IMR-90 (cell line): ENCODE results near the gene TARDBP. TPM values are rescaled to one million over a fixed set of nuclear protein-coding genes. Genes with fewer than 3 reads are reported as not detected.
A peak's percentile ranks its signal among the peaks of the same experiment; 100 is the strongest.

Experiments
- ATAC-seq: fragments of 200-7000 bp; cut with Tn5 transposase; 2 replicates; pipeline ENCODE4 v1.9.1; 2020; ENCODE audit warnings: low read depth, mild to moderate bottlenecking, moderate library complexity
- BruUV-seq: library from RNA; stranded (reverse); fragments of 400-500 nt; replicated peaks from 2 replicates; lab custom pipeline; 2021; lab: Mats Ljungman, UMichigan
- CTCF ChIA-PET: fragments of 300-600 bp; formaldehyde crosslinking; extraction: SDS; loops from one replicate; lab custom pipeline; 2021; ENCODE audit warnings: antibody characterized with exemption; lab: Yijun Ruan, JAX
- POLR2A ChIA-PET: fragments of 300-600 bp; sonication (Branson Sonifier 250); formaldehyde crosslinking; loops from one replicate; lab custom pipeline; 2022; ENCODE audit warnings: antibody characterized with exemption; ENCODE audit not compliant: unreplicated experiment; lab: Charles Lee
- DNase-seq: peaks from one replicate; pipeline ENCODE4 v3.0.0; 2013
- H2AFZ ChIP-seq: replicated peaks from 2 replicates; pipeline ENCODE3; 2013; ENCODE audit warnings: low read length, mild to moderate bottlenecking; ENCODE audit not compliant: poor library complexity
- H2AK5ac ChIP-seq: 2 replicates; pipeline ENCODE4 v1.6.1; 2013; ENCODE audit warnings: low read depth, low read length, inconsistent platforms
- H2AK9ac ChIP-seq: replicated peaks from 2 replicates; pipeline ENCODE3; 2013; ENCODE audit warnings: mild to moderate bottlenecking, low read depth, low read length, moderate library complexity; ENCODE audit not compliant: poor library complexity
- H2BK120ac ChIP-seq: 2 replicates; pipeline ENCODE4 v1.6.1; 2013; ENCODE audit warnings: low read depth, low read length, inconsistent platforms
- H2BK15ac ChIP-seq: 3 replicates; pipeline ENCODE4 v1.6.1; 2013; ENCODE audit warnings: low read depth, low read length, inconsistent platforms
- H2BK20ac ChIP-seq: 2 replicates; pipeline ENCODE4 v1.6.1; 2013; ENCODE audit warnings: low read depth, mild to moderate bottlenecking, inconsistent platforms, low read length, moderate library complexity
- H2BK5ac ChIP-seq: 2 replicates; pipeline ENCODE4 v1.6.1; 2013; ENCODE audit warnings: mild to moderate bottlenecking, low read depth, low read length, inconsistent platforms; ENCODE audit not compliant: poor library complexity, severe bottlenecking
- H3K14ac ChIP-seq: replicated peaks from 2 replicates; pipeline ENCODE4 v1.6.1; 2013; ENCODE audit warnings: low read depth, low read length, inconsistent platforms
- H3K18ac ChIP-seq: 2 replicates; pipeline ENCODE4 v1.6.1; 2013; ENCODE audit warnings: low read depth, low read length, control low read depth
- H3K23ac ChIP-seq: 2 replicates; pipeline ENCODE4 v1.6.1; 2013; ENCODE audit warnings: low read depth, low read length, inconsistent platforms
- H3K27ac ChIP-seq: 2 replicates; pipeline ENCODE4 v1.5.1; 2013; ENCODE audit warnings: mild to moderate bottlenecking, control low read depth, low read length; ENCODE audit not compliant: insufficient read depth
- H3K27me3 ChIP-seq: 2 replicates; pipeline ENCODE4 v1.6.1; 2013; ENCODE audit warnings: low read length; ENCODE audit not compliant: control insufficient read depth, insufficient read depth
- H3K36me3 ChIP-seq: 2 replicates; pipeline ENCODE4 v1.6.1; 2013; ENCODE audit warnings: low read length, mixed read lengths; ENCODE audit not compliant: control insufficient read depth, insufficient read depth
- H3K4ac ChIP-seq: 2 replicates; pipeline ENCODE4 v1.6.1; 2013; ENCODE audit warnings: low read depth, low read length, inconsistent platforms
- H3K4me1 ChIP-seq: 2 replicates; pipeline ENCODE4 v1.6.1; 2013; ENCODE audit warnings: low read length, mixed read lengths; ENCODE audit not compliant: control insufficient read depth, insufficient read depth
- H3K4me2 ChIP-seq: 2 replicates; pipeline ENCODE4 v1.6.1; 2013; ENCODE audit warnings: low read depth, mild to moderate bottlenecking, control low read depth, low read length, moderate library complexity
- H3K4me3 ChIP-seq: 2 replicates; pipeline ENCODE4 v1.5.1; 2013; ENCODE audit warnings: low read depth, mild to moderate bottlenecking, control low read depth, low read length, moderate library complexity; ENCODE audit not compliant: insufficient read depth
- H3K56ac ChIP-seq: 2 replicates; pipeline ENCODE4 v1.6.1; 2013; ENCODE audit warnings: low read length, inconsistent platforms; ENCODE audit not compliant: insufficient read depth; ENCODE audit errors: extremely low read depth
- H3K79me1 ChIP-seq, 2 experiments: 2 replicates each; pipeline ENCODE4 v1.6.1; 2013; ENCODE audit warnings: low read length in 2 of 2, inconsistent platforms in 1 of 2, low read depth in 1 of 2
- H3K9ac ChIP-seq: 2 replicates; pipeline ENCODE4 v1.6.1; 2013; ENCODE audit warnings: low read depth, low read length, control low read depth
- H3K9me1 ChIP-seq: 2 replicates; pipeline ENCODE4 v1.6.1; 2013; ENCODE audit warnings: low read length, inconsistent platforms; ENCODE audit not compliant: insufficient read depth
- H3K9me3 ChIP-seq: 2 replicates; pipeline ENCODE4 v1.6.1; 2013; ENCODE audit warnings: low read length; ENCODE audit not compliant: control insufficient read depth, insufficient read depth
- H4K20me1 ChIP-seq: 2 replicates; pipeline ENCODE4 v1.6.1; 2013; ENCODE audit warnings: low read length, inconsistent platforms; ENCODE audit not compliant: insufficient read depth
- H4K5ac ChIP-seq: 2 replicates; pipeline ENCODE4 v1.6.1; 2013; ENCODE audit warnings: mild to moderate bottlenecking, low read depth, low read length, control low read depth
- H4K8ac ChIP-seq, 2 experiments: 2 replicates each; pipeline ENCODE4 v1.6.1; 2013; ENCODE audit warnings: low read depth in 2 of 2, low read length in 2 of 2, control low read depth in 1 of 2, inconsistent platforms in 1 of 2
- H4K91ac ChIP-seq: 2 replicates; pipeline ENCODE4 v1.6.1; 2013; ENCODE audit warnings: low read depth, low read length, inconsistent platforms; ENCODE audit not compliant: insufficient read depth
- BHLHE40 ChIP-seq: fragments of 150-350 bp; IDR thresholded peaks from 2 replicates; pipeline ENCODE4 v1.6.1; 2016; ENCODE audit warnings: mild to moderate bottlenecking, low read depth, low read length
- CEBPB ChIP-seq: IDR thresholded peaks from 2 replicates; pipeline ENCODE4 v1.6.1; 2012; ENCODE audit warnings: low read depth, low read length, improper control_type of control experiment
- CHD1 ChIP-seq: IDR thresholded peaks from 2 replicates; pipeline ENCODE4 v1.6.1; 2012; ENCODE audit warnings: low read depth, low read length, improper control_type of control experiment
- CTCF ChIP-seq: conservative IDR thresholded peaks from 2 replicates; pipeline ENCODE4 v1.5.1; 2012; ENCODE audit warnings: mild to moderate bottlenecking, low read depth, low read length, improper control_type of control experiment
- ELK1 ChIP-seq: fragments of 150-350 bp; IDR thresholded peaks from 2 replicates; pipeline ENCODE4 v1.6.1; 2016; ENCODE audit warnings: low read depth, mild to moderate bottlenecking, low read length, moderate library complexity, borderline replicate concordance
- FOS ChIP-seq: fragments of 150-350 bp; IDR thresholded peaks from 2 replicates; pipeline ENCODE4 v1.6.1; 2016; ENCODE audit warnings: low read depth, low read length
- MAFK ChIP-seq: IDR thresholded peaks from 2 replicates; pipeline ENCODE4 v1.6.1; 2012; ENCODE audit warnings: low read depth, low read length, improper control_type of control experiment
- MAZ ChIP-seq: IDR thresholded peaks from 2 replicates; pipeline ENCODE4 v1.6.1; 2012; ENCODE audit warnings: low read depth, mild to moderate bottlenecking, low read length, improper control_type of control experiment, moderate library complexity, borderline replicate concordance
- MXI1 ChIP-seq: IDR thresholded peaks from 2 replicates; pipeline ENCODE4 v1.6.1; 2012; ENCODE audit warnings: low read depth, mild to moderate bottlenecking, low read length, moderate library complexity, borderline replicate concordance
- NFE2L2 ChIP-seq: fragments of 150-350 bp; IDR thresholded peaks from 2 replicates; pipeline ENCODE4 v1.6.1; 2016; ENCODE audit warnings: low read depth, mild to moderate bottlenecking, low read length
- POLR2A ChIP-seq: IDR thresholded peaks from 2 replicates; pipeline ENCODE4 v1.6.1; 2012; ENCODE audit warnings: mild to moderate bottlenecking, low read depth, low read length
- RAD21 ChIP-seq: IDR thresholded peaks from 2 replicates; pipeline ENCODE4 v1.6.1; 2012; ENCODE audit warnings: low read length, improper control_type of control experiment
- RCOR1 ChIP-seq: IDR thresholded peaks from 2 replicates; pipeline ENCODE4 v1.6.1; 2012; ENCODE audit warnings: mild to moderate bottlenecking, low read length, improper control_type of control experiment; ENCODE audit not compliant: insufficient replicate concordance
- RFX5 ChIP-seq: IDR thresholded peaks from 2 replicates; pipeline ENCODE4 v1.8.0; 2012; ENCODE audit warnings: low read depth, mild to moderate bottlenecking, low read length, moderate library complexity
- SMC3 ChIP-seq: fragments of 150-350 bp; IDR thresholded peaks from 2 replicates; pipeline ENCODE4 v1.6.1; 2016; ENCODE audit warnings: low read depth, mild to moderate bottlenecking, antibody characterized with exemption, low read length, moderate library complexity
- USF2 ChIP-seq: fragments of 150-350 bp; IDR thresholded peaks from 2 replicates; pipeline ENCODE4 v1.6.1; 2017; ENCODE audit warnings: mild to moderate bottlenecking, antibody characterized with exemption, low read length, low read depth
- WGBS, 2 experiments: methylation state at CpG; one replicate each; pipeline versions ENCODE4 v1.1.5 to v1.1.7; 2013; ENCODE audit warnings: missing lambda C conversion rate in 2 of 2; ENCODE audit not compliant: insufficient read length in 1 of 2; ENCODE audit errors: extremely low coverage in 2 of 2; 5-methylcytosine and 5-hydroxymethylcytosine counted together
- dilution Hi-C: fragments of 300-500 bp; cut with HindIII; formaldehyde crosslinking; loops from one replicate; pipeline ENCODE4 v1.14.3; 2018; ENCODE audit warnings: low sequenced_read_pairs; ENCODE audit not compliant: unreplicated experiment
- in situ Hi-C: fragments of 300-500 bp; cut with MboI; formaldehyde crosslinking; loops from 3 replicates; pipeline ENCODE4 v1.14.3; 2019; ENCODE audit warnings: low sequenced_read_pairs, inconsistent platforms, mixed read lengths
- intact Hi-C: fragments of 100-400 bp; cut with micrococcal nuclease; formaldehyde crosslinking; loops from 2 replicates; pipeline ENCODE4 v1.10.0; 2022
- polyA plus RNA-seq, 3 experiments: library from polyadenylated mRNA; depleted of rRNA; stranded (reverse); fragments of >200 nt; gene quantifications; 2 replicates each; pipeline ENCODE4 v1.2.3, GENCODE V29; 2012; ENCODE audit warnings: low replicate concordance in 1 of 3
- total RNA-seq: library from RNA; depleted of rRNA; stranded (reverse); fragments of >200 nt; gene quantifications from 2 replicates; pipeline ENCODE4 v1.2.3, GENCODE V29; 2012

Gene TARDBP
- total and polyA plus RNA-seq, 2 of the 4 experiments (the other 2 are of a cell fraction), result 36.7 to 161 TPM

DNA sequence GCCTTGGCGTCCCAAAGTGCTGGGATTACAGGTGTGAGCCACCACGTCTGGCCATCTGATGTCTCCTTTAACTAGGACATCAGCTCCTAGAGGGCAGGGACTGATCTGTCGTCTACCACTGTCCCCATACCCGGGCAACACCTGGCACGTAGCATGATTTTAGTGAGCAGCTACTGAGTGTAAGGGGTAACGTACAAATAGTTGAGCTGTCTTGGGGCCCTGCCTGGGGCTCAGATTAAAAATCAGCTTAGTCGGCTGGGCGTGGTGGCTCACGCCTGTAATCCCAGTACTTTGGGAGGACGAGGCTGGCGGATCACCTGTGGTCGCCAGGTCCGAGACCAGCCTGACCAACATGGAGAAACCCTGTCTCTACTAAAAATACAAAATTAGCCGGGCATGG is 45.6 kb downstream of the TARDBP start:
- POLR2A ChIA-PET, result interaction anchor here (0.6 kb wide), 1 partner anchor 764 kb away, joined by 3 read pairs; no protein-coding TSS in a partner anchor

More for the DNA sequence above, 45.6 kb downstream of the TARDBP start:
- no peaks in the 10 kb centered on the region for H3K27me3 ChIP-seq
- no peak overlapping the region for H4K5ac ChIP-seq
- peaks cover 24 to 48% of the 10 kb centered on the region in 2 experiments for H3K79me1 ChIP-seq
- H2BK120ac ChIP-seq, result no peak overlapping the region
- ATAC-seq (no peak), DNase-seq (no peak)
- H4K8ac ChIP-seq, result no peak overlapping the region
- in situ Hi-C loops (no loop called here), dilution Hi-C loops (no loop called here), intact Hi-C loops (no loop called here)
- no peak overlapping the region for H2AK5ac ChIP-seq
- no peak overlapping the region for H3K18ac ChIP-seq
- H3K4me1 ChIP-seq, result peaks cover 8% of the 10 kb centered on the region
- no peak overlapping the region for H2AFZ ChIP-seq
- no peak for TF ChIP-seq CEBPB
- TF ChIP-seq NFE2L2, result no peak
- TF ChIP-seq CHD1, result no peak
- TF ChIP-seq USF2, result no peak
- TF ChIP-seq BHLHE40, result no peak
- TF ChIP-seq POLR2A, result no peak
- TF ChIP-seq ELK1, result no peak
- TF ChIP-seq RFX5, result no peak
- no peak for TF ChIP-seq MAZ
- TF ChIP-seq RAD21, result no peak
- TF ChIP-seq MXI1, result no peak
- TF ChIP-seq SMC3, result no peak
- TF ChIP-seq FOS, result no peak
- TF ChIP-seq MAFK, result no peak
- TF ChIP-seq RCOR1, result no peak
- TF ChIP-seq CTCF, result no peak
- peaks cover 8% of the 10 kb centered on the region; the same call in 1 of the 2 replicates for H3K9me1 ChIP-seq
- CTCF ChIA-PET, result interaction anchor here (1.4 kb wide), 1 partner anchor 20 kb away, joined by 5 read pairs; no protein-coding TSS in a partner anchor
- 90% methylated on average over 11 of the region's 14 CpGs; no CpG with 5 or more reads in 1 of the 2 experiments for WGBS, 2 experiments
- H2BK20ac ChIP-seq, result no peak overlapping the region
- H3K4me2 ChIP-seq, result no peak overlapping the region
- H3K9ac ChIP-seq, result no peak overlapping the region
- H3K9me3 ChIP-seq, result no peaks in the 10 kb centered on the region
- H4K91ac ChIP-seq, result no peak overlapping the region
- peaks cover 20% of the 10 kb centered on the region for H4K20me1 ChIP-seq
- peaks cover 17% of the 10 kb centered on the region for H3K36me3 ChIP-seq
- no peak overlapping the region for H3K14ac ChIP-seq
- no peak overlapping the region for H3K4me3 ChIP-seq
- BruUV-seq, result no TSS peak
- no peak overlapping the region for H3K23ac ChIP-seq
- no peak overlapping the region for H3K4ac ChIP-seq
- H3K27ac ChIP-seq, result no peak overlapping the region
- H2BK5ac ChIP-seq, result no peak overlapping the region
- H2AK9ac ChIP-seq, result peak overlapping the region; percentile 78
- no peak overlapping the region for H3K56ac ChIP-seq
- H2BK15ac ChIP-seq, result no peak overlapping the region
